HEK293T (cell line): ENCODE results near the gene NUP43.

Experiments
- BHLHE40 ChIP-seq: fragments of 450-650 bp; IDR thresholded peaks from 2 replicates; pipeline ENCODE4 v1.6.1; 2016; ENCODE audit warnings: mild to moderate bottlenecking, moderate library complexity, borderline replicate concordance
- ELF4 ChIP-seq: fragments of 450-650 bp; IDR thresholded peaks from 2 replicates; pipeline ENCODE4 v1.6.1; 2017; ENCODE audit warnings: antibody characterized with exemption
- FOXA1 ChIP-seq: fragments of 450-650 bp; IDR thresholded peaks from 2 replicates; pipeline ENCODE4 v1.6.1; 2016; ENCODE audit warnings: mild to moderate bottlenecking
- FOXK2 ChIP-seq: fragments of 450-650 bp; IDR thresholded peaks from 2 replicates; pipeline ENCODE4 v1.6.1; 2016; ENCODE audit warnings: mild to moderate bottlenecking
- FOXM1 ChIP-seq: fragments of 450-650 bp; IDR thresholded peaks from 2 replicates; pipeline ENCODE4 v1.6.1; 2017; ENCODE audit warnings: mild to moderate bottlenecking, borderline replicate concordance
- NFRKB ChIP-seq: fragments of 450-650 bp; IDR thresholded peaks from 2 replicates; pipeline ENCODE4 v1.6.1; 2016; ENCODE audit warnings: mild to moderate bottlenecking, moderate library complexity
- SP1 ChIP-seq: fragments of 450-650 bp; IDR thresholded peaks from 2 replicates; pipeline ENCODE4 v1.6.1; 2017
- SUZ12 ChIP-seq: fragments of 450-650 bp; IDR thresholded peaks from 2 replicates; pipeline ENCODE4 v1.6.1; 2016; ENCODE audit warnings: mild to moderate bottlenecking
- TARDBP ChIP-seq: fragments of 450-650 bp; IDR thresholded peaks from 2 replicates; pipeline ENCODE4 v1.6.1; 2016

GRCh38 chr6:149694921-149695320 lies 51.4 kb downstream of the NUP43 start:
- TF ChIP-seq TARDBP = no peak
- no peak for TF ChIP-seq FOXA1
- no peak for TF ChIP-seq SP1
- TF ChIP-seq ELF4 = no peak
- no peak for TF ChIP-seq BHLHE40
- no peak for TF ChIP-seq FOXK2
- TF ChIP-seq FOXM1 = no peak
- no peak for TF ChIP-seq NFRKB
- TF ChIP-seq SUZ12 = no peak
